Measurements from ENCODE around the gene CCNT1. TPM values are rescaled to one million over a fixed set of nuclear protein-coding genes. Genes with fewer than 3 reads are reported as not detected.
"Not testable (repeated sequence)": the region's sequence is repeated elsewhere in the genome, so short reads cannot be mapped to it uniquely, and the experiment has no call there.

Gene CCNT1
- total RNA-seq, 1 experiment from 2014 or later = 33.2 TPM

DNA sequence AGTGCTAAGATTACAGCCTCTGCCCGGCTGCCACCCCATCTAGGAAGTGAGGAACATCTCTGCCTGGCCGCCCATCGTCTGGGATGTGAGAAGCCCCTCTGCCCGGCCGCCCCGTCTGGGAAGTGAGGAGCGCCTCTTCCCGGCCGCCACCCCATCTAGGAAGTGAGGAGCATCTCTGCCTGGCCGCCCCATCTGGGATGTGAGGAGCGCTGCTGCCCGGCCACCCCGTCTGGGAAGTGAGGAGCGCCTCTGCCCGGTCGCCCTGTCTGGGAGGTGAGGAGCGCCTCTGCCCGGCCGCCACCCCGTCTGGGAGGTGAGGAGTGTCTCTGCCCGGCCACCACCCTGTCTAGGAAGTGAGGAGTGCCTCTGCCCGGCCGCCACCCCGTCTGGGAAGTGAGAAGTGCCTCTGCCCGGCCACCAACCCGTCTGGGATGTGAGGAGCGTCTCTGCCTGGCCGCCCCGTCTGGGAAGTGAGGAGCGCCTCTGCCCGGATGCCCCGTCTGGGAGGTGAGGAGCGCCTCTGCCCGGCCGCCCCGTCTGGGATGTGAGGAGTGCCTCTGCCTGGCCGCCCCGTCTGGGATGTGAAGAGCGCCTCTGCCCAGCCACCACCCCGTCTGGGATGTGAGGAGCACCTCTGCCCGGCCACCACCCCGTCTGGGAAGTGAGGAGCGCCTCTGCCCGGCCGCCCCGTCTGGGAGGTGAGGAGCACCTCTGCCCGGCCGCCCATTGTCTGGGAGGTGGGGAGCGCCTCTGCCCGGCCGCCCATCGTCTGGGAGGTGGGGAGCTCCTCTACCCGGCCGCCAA is 74.6 kb downstream of the CCNT1 start:
- not testable (repeated sequence) for DNase-seq (ENCODE audit: low read depth)

DNA sequence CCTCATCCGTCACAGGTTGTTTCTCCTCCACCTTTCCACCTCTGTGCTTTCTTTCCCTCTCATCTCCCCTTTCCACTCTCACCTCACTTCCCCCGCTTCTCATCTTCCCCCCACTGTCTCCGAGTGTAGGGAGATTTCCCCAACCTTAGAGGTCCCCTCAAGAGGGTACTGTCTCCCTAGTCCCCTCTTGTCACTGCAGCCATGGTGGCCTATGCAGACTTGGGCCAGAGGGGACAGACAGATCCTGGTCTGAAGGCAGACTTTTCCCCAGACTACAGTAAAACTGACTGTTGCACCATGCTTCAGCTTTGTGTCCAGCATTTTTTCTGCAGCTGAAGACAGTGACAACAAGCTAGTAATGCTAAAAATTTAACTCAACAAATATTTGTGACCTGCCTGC is 75.7 kb downstream of the CCNT1 start:
- DNase-seq (ENCODE audit: low read depth) = no peak

DNA sequence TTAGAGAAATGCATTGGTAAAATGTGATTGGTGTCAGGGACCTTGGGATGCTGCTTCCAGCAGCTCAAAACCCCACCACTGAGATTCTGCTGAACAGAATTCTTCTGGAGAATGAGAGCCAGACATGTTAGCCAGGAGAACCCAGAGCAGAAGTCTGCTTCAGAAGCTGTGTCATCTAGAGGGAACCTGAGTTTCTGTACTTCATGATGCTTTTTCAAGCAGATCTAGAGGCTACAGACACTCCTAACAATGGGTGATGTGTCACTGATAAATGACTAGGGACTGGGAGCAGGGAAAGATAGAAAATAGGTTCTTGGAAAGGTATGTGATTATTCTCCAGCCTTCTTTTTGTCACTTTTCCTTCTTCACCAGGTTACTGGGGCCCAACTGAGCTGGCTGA is 76.1 kb downstream of the CCNT1 start:
- DNase-seq (ENCODE audit: low read depth) = no peak

Other genes starting within 250 kb of the CCNT1 start
- not detected in 2 replicates for gene ANP32D, start 244.1 kb downstream of the CCNT1 start, total RNA-seq (2014; rRNA removed; shearing (Covaris generic))
- not detected in 2 replicates for gene C12orf54, start 234.2 kb downstream of the CCNT1 start, total RNA-seq (2014; rRNA removed; shearing (Covaris generic))
- gene OR8S1, start 191.1 kb downstream of the CCNT1 start, total RNA-seq (2014; rRNA removed; shearing (Covaris generic)) = not detected in 2 replicates
- gene LALBA, start 146.7 kb downstream of the CCNT1 start, total RNA-seq (2014; rRNA removed; shearing (Covaris generic)) = not detected in 2 replicates
- gene KANSL2, start 34.5 kb downstream of the CCNT1 start, total RNA-seq (2014; rRNA removed; shearing (Covaris generic)) = 52.8 and 63.8 TPM in 2 replicates
- gene ADCY6, start 72.4 kb upstream of the CCNT1 start, total RNA-seq (2014; rRNA removed; shearing (Covaris generic)) = 7.1 and 16.3 TPM in 2 replicates
- gene CACNB3, start 101.8 kb upstream of the CCNT1 start, total RNA-seq (2014; rRNA removed; shearing (Covaris generic)) = 7.6 and 15.8 TPM in 2 replicates
- 60.5 and 97.2 TPM in 2 replicates for gene DDX23, start 135.5 kb upstream of the CCNT1 start, total RNA-seq (2014; rRNA removed; shearing (Covaris generic))
- 0.20 TPM in 1 of 2 replicates, not detected in the other for gene RND1, start 149.2 kb upstream of the CCNT1 start, total RNA-seq (2014; rRNA removed; shearing (Covaris generic))
- gene FKBP11, start 208.8 kb upstream of the CCNT1 start, total RNA-seq (2014; rRNA removed; shearing (Covaris generic)) = 5.3 and 8.4 TPM in 2 replicates
- gene ARF3, start 240.8 kb upstream of the CCNT1 start, total RNA-seq (2014; rRNA removed; shearing (Covaris generic)) = 80.8 and 81.3 TPM in 2 replicates

All from M059J (cell line).